GM18867 (cell line): ENCODE results near the gene PDE10A.
"Not testable (repeated sequence)": the region's sequence is repeated elsewhere in the genome, so short reads cannot be mapped to it uniquely, and the experiment has no call there.

ENCODE experiments used
- ATAC-seq: cut with Tn5 transposase; IDR thresholded peaks from one replicate; pipeline ENCODE4 v1.9.1; 2021; ENCODE audit warnings: mild to moderate bottlenecking, moderate library complexity; ENCODE audit not compliant: unreplicated experiment

Gene PDE10A

DNA sequence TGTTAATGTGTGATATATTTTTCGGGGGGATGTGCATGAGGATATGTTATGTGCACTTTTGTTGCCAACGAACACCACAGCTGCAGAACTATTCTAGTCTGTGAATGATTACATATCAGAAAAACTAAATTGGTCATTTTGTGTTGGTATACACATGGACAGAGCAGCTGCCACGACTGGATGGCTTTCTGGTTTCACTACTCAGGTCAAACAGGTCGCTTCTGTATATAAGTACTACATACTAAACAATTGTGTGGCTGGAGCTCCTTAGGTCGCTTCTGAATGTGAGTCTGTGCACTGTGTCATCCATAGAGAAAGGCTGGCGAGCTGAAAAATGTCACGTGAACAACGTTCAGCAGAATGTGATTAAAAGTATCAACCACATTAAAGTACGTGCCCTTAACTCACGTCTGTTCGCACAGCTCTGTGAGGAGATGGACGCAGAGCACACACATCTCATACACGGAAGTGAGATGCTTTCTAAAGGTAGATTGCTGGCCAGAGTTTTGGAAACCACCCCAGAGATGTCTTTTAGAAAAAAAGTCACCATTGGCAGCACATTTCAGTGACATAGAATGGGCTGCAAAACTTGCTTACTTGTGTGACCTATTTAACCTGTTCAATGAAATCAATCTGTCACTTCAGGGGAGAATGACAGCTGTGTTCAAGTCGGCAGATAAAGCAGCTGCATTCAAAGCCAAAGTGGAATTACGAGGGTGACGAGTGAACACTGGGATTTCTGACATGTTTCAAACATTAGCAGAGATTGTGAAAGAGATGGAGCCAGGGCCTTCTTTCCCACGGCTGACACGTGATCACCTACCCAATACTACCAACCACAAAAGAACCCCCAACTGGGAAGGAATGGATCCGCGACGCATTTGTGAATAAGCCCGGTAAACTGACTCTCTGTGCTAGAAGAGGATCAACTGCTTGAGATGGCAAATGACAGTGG, 176.6 kb downstream of the PDE10A start:
- ATAC-seq: peak; percentile 44

GRCh38 chr6:165484178-165484889, 178.7 kb downstream of the PDE10A start:
- no peak for ATAC-seq

DNA sequence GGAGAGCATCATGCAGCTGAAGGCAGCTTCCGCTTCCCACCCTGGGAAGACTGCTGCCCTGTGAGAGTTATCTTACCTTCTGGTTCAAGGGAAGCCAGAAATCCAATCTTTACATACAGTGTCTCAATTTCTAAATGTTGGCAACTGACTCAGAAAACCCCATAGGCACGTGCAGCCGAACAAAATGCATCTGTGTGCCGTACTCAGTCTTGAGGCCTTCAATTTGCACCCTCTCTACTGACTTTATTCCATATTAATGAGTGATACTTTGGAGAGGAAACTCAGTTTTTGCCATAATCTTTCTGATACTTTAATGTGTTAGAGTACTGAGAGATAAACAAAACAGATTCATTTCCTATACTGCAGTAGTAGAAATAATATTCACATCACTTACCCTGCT, 181.1 kb downstream of the PDE10A start:
- ATAC-seq: no peak

DNA sequence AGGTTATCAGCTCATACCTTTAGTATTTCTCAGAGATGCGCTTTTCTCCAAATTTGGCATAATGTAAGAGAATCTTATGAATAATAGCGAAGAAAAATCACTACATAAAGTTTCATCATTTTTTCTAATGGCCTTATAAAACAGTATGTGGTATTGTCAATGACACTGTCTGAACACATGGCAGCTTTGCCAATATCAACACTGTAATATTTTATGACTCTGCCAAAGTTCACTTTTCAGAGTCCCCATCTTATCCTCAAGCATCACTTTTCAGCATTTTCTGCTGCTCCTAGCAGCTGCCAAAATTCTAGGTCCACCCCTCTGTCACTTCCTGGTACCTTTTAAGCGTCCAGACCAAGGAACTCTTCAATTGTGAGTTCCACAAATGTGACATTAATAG, 182.1 kb downstream of the PDE10A start:
- ATAC-seq: no peak

DNA sequence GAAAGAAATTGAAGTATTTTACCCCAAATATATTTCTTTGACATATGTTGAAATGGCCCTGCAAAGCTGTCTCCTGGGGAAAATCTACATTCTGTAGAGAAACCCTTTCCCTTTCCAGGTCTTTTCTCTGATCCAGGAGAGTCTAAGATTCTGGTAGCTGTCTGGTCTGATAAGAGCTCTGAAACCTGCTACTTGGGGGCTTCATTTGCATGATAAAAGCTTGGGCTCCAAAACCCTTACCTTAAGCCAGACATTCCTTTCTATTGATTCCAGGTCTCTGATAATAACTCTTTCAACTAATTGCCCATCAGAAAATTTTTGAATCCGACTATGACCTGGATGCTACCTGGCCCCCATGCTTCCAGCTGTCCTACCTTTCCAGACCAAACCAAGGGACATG, 184.5 kb downstream of the PDE10A start:
- ATAC-seq: no peak

- no peak for ATAC-seq
Observed at GRCh38 chr6:165469483-165469882, 193.6 kb downstream of the PDE10A start.

GRCh38 chr6:165468340-165469235, 194.5 kb downstream of the PDE10A start:
- ATAC-seq: no peak

DNA sequence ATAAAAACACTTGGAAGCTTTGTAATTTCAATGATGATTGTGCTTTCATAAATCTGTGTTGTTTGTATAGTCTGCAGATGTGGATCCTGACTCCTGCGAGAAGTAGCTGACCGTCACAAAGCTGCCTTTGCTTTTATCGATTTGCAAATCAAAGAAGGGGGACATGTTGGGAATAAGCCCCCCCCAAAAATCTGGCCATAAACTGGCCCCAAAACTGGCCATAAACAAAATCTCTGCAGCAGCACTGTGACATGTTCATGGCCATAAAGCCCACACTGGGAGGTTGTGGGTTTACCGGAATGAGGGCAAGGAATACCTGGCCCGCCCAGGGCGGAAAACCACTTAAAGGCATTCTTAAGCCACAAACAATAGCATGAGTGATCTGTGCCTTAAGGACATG, 199.5 kb downstream of the PDE10A start:
- ATAC-seq: not testable (repeated sequence)

DNA sequence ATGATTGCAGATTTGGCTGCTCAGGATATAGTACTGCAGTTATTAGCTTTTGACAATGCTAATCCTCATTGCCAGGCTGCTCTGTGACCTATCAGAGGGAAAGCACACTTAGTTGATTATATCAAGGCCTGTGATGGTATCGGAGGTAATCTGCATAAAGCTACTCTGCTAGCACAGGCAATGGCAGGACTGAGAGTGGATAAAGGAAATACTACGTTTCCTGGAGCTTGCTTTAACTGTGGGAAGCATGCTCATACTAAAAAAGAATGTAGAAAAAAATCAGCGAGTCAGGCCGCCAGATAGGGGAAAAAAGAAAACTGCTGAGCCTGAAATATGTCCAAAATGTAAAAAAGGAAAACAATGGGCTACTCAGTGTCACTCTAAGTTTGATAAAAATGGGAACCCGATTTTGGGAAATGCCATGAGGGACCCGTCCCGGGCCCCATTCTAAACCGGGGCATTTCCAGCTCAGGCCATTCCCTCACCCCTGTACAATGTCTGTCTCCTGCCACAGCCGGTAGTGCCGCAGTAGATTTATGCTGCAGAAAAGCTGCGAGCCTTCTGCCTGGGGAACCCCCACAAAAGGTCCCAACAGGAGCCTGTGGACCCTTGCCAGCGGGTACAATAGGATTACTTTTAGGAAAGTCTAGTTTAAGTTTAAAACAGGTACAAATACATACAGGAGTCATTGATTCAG, 203.3 kb downstream of the PDE10A start:
- ATAC-seq: not testable (repeated sequence)

GRCh38 chr6:165458134-165458533, 204.9 kb downstream of the PDE10A start:
- no peak for ATAC-seq

DNA sequence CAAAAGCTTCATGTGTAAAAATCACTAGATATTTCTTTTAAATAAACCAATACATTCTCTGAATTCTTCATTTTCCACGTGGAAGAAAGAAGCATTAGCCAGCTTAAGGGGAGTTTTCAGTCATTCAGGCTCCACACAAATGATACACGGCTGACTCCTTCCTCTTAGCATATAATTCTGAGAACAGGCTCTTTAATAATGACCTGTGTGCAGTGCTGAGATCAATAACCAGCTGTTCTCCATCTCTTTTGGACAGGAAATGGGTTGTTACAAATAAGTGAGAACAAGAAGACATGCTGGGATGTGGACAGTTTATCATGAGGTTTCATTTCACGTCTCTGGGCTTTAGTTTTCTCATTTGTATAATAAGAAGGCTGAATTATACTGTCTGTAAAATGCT, 206.8 kb downstream of the PDE10A start:
- ATAC-seq: no peak

- ATAC-seq: no peak
Observed at GRCh38 chr6:165455488-165455887, 207.6 kb downstream of the PDE10A start.

- no peak for ATAC-seq
Observed at GRCh38 chr6:165453395-165453794, 209.6 kb downstream of the PDE10A start.

- no peak for ATAC-seq
Observed at GRCh38 chr6:165451838-165452237, 211.2 kb downstream of the PDE10A start.

GRCh38 chr6:165448210-165448609, 214.8 kb downstream of the PDE10A start:
- ATAC-seq: no peak

- ATAC-seq: no peak
Observed at GRCh38 chr6:165447141-165447540, 215.9 kb downstream of the PDE10A start.

- ATAC-seq: no peak
Observed at GRCh38 chr6:165446331-165446730, 216.7 kb downstream of the PDE10A start.

DNA sequence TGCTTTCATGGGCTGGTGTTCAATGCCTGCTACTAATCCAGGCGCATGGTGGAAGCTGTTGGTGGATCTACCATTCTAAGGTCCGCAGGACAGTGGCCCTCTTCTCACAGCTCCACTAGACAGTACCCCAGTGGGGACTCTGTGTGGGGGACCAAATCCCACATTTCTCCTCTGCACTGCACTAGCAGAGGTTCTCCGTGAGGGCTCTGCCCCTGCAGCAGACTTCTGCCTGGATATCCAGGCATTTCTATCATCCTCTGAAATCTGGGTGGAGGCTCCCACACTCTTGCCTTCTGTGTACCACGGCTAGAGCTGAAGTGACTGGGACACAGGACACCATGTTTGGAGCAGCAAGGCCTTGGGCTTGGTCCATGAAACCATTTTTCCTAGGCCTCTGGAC, 219.6 kb downstream of the PDE10A start:
- ATAC-seq: no peak

- ATAC-seq: no peak
Observed at GRCh38 chr6:165441181-165441580, 221.9 kb downstream of the PDE10A start.

- peak; percentile 62 for ATAC-seq
Observed at GRCh38 chr6:165439928-165440554, 223.0 kb downstream of the PDE10A start.
